ENCODE data around the gene DLG5. TPM values are rescaled to one million over a fixed set of nuclear protein-coding genes. Genes with fewer than 3 reads are reported as not detected.

Gene DLG5
- polyA plus RNA-seq, 1 donor from 2014 or later, result 0.10 TPM

DNA sequence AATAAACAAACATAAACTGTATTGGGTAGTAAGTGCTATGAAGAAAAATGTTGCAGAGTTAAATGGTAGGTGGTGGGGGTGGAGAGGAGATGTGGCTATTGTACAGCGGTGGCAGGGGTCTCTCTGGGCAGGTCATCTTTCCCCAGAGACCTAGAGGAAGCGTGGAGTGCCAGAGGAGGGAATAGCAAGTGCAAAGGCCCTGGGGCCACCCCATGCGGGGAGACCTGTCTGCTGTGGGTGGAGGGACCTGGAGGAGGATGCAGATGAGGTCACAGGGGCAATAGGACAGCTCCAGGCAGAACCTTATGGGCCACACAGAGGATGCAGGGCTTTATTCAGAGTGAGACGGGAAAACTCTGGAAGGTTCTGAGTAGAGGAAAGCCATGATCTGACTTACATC lies 47.5 kb downstream of the DLG5 start:
- Mint-ChIP-seq H3K4me1 (peaks cover 16 to 19% (median 18%) of the 10 kb centered on the region in 3 donors), H3K36me3 (no peaks in the 10 kb centered on the region), H3K27ac (peak overlapping the region in 1 of 3 donors; percentile 6), H3K4me3 (peak overlapping the region in 1 of 4 donors; percentile 48), H3K9me3 (no peaks in the 10 kb centered on the region), H3K27me3 (no peaks in the 10 kb centered on the region)

DNA sequence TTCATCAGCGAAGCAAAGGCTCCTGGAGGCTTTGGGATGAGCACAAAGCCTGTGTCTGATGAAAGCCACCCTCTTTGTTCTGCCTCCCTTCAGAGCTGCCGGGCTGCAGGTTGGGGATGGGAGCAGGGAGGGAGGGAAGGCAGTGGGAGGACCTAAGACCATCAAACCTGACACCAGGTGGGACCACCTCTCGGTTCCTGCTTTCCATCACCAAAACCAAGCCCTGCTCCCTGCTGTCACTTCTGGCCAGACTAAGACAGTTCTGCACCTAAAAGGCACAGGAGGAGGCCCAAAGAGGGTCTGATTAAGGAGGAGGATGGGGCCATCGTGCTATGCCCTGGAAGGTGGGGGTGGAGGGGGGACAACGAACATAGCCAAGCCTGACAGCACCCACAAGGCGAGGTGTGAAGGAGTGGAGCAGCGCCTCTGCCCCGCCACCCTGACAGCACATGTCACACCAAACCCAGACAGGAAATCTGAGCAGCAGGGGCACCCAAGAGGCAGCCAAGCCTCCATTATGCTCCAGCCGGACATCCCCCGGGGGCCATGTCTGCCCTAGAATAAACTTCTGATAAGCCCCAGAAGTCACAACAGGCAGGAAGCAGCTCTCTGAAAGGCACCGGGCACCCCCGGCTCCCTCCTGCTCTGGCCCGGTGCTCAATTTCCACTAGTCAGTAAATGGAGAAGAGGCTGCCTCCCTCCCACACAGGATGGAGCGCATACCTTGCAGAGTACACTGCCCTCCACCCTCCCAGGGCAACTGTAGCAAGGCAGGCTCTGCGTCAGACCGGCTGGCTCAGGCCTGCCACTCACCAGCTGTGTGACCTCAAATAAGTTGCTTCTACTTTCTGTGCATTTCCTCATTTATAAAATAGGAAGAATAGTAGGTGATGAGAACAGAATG lies 48.9 kb downstream of the DLG5 start:
- Mint-ChIP-seq H3K27ac (peak overlapping the region in 2 of 3 donors; percentile 15 to 28), H3K36me3 (no peaks in the 10 kb centered on the region), H3K27me3 (no peaks in the 10 kb centered on the region), H3K9me3 (no peaks in the 10 kb centered on the region), H3K4me3 (peak overlapping the region in 3 of 4 donors; percentile 35 to 76 (median 59)), H3K4me1 (peaks cover 26 to 30% (median 27%) of the 10 kb centered on the region in 3 donors)

DNA sequence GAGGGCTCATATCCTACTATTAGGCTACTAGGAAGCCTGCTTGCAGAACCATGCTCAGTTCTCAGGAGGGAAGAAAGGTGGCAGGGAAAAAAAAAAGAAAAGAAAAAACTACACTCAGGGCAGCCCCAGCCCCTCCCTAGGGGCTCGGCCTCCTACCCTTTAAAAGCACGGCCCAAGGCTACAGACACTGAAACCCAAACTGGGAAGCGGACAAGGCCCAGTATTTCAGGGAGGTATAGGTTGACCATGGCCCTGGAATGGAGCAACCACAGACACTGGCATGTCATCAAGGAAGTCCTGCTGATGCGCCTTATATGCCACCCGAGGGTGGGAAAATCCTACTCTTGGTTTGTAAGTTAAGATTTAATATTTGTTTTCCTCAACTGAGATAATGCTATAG lies 50.8 kb downstream of the DLG5 start:
- Mint-ChIP-seq H3K9me3 (no peaks in the 10 kb centered on the region), H3K27ac (peak overlapping the region in 1 of 3 donors; percentile 61), H3K36me3 (no peaks in the 10 kb centered on the region), H3K27me3 (no peaks in the 10 kb centered on the region), H3K4me3 (no peak overlapping the region), H3K4me1 (peaks cover 26 to 30% (median 27%) of the 10 kb centered on the region in 3 donors)

DNA sequence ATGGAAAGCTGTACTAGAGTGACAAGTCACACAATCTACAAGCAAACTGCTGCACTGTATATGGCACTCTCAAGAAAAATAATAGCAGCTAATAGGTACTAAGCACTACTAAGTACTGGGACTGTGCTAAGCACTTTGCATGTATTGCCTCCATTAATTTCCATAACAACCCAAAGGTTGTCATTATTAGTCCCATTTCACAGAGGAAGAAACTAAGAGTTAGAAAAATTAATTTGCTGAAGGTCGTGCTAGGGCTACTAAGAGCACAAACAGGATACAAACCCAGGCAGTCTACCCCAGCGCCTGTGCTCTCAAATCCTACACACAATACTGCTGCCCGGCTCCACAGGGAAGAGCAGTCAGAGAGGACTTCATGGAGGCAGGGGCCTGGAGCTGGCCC lies 51.7 kb downstream of the DLG5 start:
- peak overlapping the region in 1 of 3 donors; percentile 61 for H3K27ac Mint-ChIP-seq
- no peaks in the 10 kb centered on the region for H3K27me3 Mint-ChIP-seq
- peaks cover 24 to 30% (median 27%) of the 10 kb centered on the region in 3 donors for H3K4me1 Mint-ChIP-seq
- no peaks in the 10 kb centered on the region for H3K9me3 Mint-ChIP-seq
- peaks cover 1% of the 10 kb centered on the region for H3K36me3 Mint-ChIP-seq
- H3K4me3 Mint-ChIP-seq, result peak overlapping the region in 1 of 4 donors; percentile 20

DNA sequence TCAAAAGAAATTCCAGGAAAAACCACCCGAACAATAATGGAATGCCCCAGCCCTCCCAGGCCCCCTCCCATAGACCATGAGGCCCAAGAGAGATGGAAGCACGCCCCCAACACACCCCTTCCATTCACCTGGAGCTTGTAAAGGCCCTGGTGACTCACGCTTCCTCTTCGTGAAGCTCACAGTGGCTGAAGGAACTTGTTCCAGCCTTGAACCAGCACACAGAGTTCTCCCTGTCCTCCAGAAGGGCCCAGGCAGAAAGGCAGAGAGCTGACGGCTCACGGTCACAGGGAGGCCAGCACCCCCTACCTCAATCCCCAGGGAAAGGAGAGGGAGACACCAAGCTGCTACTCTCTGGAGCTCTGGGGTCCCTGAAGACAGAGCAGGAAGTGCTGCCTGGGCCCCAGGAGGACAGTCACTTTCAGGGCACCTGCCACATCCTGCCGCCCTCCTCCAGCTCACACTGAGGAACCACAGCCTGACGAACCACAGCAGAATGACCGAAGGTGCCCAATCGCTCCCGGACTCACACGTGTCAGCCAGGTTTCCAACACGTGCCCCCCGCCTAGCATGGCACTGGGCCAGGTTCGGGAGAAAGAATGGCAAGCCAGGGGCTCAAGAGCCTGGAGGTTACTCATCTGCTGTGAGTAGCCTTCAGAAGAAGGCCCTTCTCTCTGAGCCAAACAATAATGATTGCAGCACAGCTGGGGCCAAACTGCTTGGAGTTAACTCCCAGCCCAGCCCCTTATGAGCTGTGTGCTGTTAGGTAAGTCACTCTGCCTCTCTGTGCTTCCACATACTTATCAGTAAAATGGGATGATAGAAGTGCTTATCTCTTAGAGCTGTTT lies 52.8 kb downstream of the DLG5 start:
- Mint-ChIP-seq H3K4me1 (peaks cover 22 to 29% (median 27%) of the 10 kb centered on the region in 3 donors), H3K27me3 (no peaks in the 10 kb centered on the region), H3K4me3 (peak overlapping the region; percentile 10 to 87 (median 48)), H3K36me3 (peaks cover 1% of the 10 kb centered on the region), H3K27ac (peak overlapping the region; percentile 14 to 94 (median 83)), H3K9me3 (no peaks in the 10 kb centered on the region)

DNA sequence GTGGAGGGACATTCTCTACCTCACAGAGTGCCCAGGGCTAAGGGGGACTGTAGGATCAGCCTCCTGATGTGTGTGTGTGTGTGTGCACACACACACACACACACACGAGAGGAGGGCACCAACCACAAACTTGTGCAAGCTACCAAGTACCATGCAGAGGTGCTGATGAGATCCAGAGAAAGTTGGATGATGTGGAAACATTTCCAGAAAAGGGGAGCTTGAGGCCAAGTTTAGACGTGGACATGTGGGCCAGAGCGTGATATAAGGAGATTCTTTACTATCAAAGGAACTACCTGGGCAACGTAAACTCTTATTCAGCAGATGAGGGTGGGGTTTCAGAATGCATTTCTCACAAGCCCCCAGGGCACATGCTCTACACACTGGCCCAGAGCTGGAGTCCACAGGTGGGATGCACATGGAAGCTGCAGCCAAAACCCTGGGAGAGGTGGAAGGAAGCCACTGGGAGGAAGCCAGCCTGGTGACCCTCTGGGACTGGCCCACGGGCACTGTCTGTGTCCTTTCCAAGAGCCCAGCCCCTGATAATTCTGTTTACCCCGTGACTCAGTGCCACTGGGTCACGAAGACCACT lies 53.5 kb downstream of the DLG5 start:
- H3K4me3 Mint-ChIP-seq, result peak overlapping the region in 2 of 4 donors; percentile 79 to 87
- H3K36me3 Mint-ChIP-seq, result peaks cover 1% of the 10 kb centered on the region
- peaks cover 16 to 23% (median 22%) of the 10 kb centered on the region in 3 donors for H3K4me1 Mint-ChIP-seq
- no peaks in the 10 kb centered on the region for H3K9me3 Mint-ChIP-seq
- H3K27me3 Mint-ChIP-seq, result no peaks in the 10 kb centered on the region
- peak overlapping the region in 2 of 3 donors; percentile 14 to 94 for H3K27ac Mint-ChIP-seq

DNA sequence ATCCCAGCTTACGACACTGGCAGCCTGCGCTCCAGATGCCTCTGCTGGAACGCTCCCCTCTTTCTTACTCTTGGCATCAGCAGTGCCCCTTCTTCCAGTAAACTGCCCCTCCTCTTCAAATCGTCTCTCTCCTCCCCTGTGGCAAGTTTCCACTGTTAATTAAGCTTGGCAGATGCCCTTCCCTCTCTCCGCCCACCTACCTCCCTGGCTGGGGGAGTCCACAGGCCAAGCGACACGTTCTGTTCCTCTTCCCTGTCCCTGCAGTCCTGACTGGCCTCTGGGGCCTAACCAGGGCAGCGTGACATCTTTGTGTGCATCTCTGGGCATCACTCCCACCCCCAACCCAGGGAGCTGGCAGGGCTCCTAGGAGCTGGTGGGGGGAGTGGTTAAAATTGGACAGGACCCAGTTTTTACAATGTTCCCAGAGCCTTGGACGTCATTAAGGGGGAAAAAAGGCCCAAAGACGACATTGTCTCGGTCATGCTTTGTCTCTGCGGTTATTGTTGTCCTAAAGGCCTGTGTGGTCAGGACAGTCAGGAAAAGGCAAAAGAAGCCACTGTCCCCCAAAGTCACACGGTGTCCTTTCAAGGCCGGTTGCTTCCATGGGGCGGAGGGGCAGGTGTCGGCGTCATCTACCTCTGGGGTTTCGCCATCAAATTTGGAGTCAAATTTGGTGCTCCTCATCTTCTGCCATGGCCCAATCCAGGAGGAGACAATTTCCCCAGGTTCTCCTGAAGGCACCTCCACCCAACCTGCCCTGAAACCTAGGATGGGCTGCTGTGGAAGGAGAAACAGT lies 54.2 kb downstream of the DLG5 start:
- Mint-ChIP-seq H3K27ac (no peak overlapping the region), H3K4me3 (no peak overlapping the region), H3K36me3 (peaks cover 1% of the 10 kb centered on the region), H3K9me3 (no peaks in the 10 kb centered on the region), H3K4me1 (peaks cover 10 to 20% (median 16%) of the 10 kb centered on the region in 3 donors), H3K27me3 (no peaks in the 10 kb centered on the region)

DNA sequence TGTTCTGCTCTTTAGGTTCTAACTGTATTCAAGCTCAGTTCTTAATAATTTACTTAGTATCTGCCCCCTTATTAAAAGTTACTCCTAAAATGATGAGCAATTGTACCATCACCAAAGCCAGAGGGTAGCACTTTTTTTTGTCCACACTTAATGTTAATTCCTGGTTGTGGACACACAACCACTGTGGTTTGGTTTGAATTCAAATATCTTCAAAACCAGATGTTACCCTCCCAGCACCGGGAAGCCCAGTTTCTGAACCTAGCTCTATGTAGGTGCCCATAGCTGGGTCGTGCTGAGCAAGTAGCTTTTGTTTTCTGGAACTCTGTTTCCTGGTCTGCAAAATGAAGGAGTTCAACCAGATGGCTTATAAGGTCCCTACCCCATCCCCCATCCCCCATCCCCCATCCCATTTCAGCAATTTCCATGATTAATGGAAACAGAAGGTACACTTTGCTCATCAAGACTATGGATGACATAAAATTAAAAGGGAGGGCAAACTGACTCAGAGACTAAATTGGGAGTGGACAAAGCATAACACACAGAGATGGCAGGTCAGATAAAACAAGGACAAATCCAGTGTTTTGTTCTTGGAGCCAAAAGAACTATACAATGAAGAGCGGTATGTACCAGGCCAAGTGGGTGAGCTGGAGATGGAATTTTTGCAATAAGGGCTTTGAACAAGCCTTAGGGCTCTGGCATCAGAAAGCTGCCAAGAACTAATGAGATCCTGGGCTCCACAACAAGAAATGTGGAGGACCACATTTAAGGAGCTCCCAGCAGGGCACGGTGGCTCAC lies 56.7 kb downstream of the DLG5 start:
- no peaks in the 10 kb centered on the region for H3K27me3 Mint-ChIP-seq
- H3K4me1 Mint-ChIP-seq, result peaks cover 10 to 19% (median 16%) of the 10 kb centered on the region in 3 donors

DNA sequence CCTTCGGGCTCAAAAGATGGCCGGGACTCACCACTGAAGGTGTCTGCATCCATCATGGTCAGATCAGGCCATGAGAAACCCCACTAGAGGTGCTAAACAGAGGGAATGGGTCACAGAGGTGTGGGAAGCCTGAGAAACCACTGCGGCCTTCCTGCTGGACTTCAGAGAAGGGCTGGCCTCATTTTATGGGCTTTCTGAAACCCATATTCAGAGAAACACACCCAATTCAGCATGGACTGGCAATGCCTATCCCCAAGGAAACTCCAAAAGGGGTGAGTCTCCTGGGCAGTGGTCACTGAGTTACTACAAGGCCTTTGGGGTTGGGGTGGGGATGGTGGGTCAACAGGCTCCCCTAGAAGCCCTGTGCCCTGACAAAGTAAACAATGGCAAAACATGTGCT lies 58.0 kb downstream of the DLG5 start:
- peaks cover 1 to 7% (median 6%) of the 10 kb centered on the region in 3 donors for H3K4me1 Mint-ChIP-seq
- no peaks in the 10 kb centered on the region for H3K9me3 Mint-ChIP-seq
- H3K36me3 Mint-ChIP-seq, result peaks cover 1% of the 10 kb centered on the region
- no peak overlapping the region for H3K27ac Mint-ChIP-seq
- no peak overlapping the region for H3K4me3 Mint-ChIP-seq
- no peaks in the 10 kb centered on the region for H3K27me3 Mint-ChIP-seq

More for the DNA sequence above, 56.7 kb downstream of the DLG5 start:
- Mint-ChIP-seq H3K36me3 (peaks cover 1% of the 10 kb centered on the region), H3K9me3 (no peaks in the 10 kb centered on the region), H3K27ac (peak overlapping the region in 1 of 3 donors; percentile 81), H3K4me3 (no peak overlapping the region)

DNA sequence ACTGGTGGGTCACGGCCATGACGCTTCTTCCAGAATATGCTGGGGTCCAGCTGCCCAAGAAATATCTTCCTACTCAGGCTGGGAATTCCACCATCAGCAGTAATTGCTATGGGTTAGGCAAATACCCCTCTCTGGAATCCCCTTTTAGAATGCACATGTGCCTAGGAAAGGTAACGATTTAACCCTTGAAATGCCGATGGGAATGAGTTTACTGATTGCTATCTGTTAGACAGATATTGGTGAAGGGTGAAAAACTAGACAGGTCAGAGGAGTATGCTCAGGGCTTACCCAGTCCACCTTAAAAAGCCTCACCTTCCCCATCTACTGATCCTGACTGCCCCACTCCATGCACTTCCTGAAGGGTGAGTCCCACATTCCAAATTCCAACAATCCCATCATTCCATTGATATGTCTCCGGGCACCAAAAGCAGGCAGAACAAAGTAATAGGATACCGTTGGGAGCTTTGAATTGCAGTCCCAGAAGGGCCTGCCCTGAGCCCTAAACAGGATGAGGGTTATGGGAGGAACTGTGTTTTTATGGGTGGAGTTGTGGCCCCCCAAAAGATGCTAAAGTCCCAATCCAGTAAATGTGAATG lies 59.3 kb downstream of the DLG5 start:
- Mint-ChIP-seq H3K9me3 (no peaks in the 10 kb centered on the region), H3K27ac (no peak overlapping the region), H3K36me3 (peaks cover 1% of the 10 kb centered on the region), H3K4me3 (no peak overlapping the region), H3K4me1 (no peaks in the 10 kb centered on the region), H3K27me3 (no peaks in the 10 kb centered on the region)

DNA sequence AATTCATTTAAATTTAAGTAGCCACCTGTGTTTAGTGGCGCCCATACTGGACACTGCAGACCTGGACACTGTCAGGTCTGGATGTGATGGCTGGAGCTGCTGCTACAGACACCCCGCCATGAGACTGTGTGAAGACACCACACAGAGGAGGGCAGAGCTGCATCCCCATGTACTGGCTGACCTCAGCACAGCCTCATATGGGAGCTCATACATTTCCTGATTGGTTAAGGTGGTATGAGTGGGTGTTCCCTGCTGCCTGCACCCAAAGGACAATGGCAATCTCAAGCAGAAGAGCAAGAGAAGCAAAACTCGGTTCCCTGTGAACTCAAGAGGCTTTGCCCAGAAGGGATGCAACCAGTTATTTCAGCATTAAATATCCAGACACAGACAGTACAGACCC lies 60.0 kb downstream of the DLG5 start:
- Mint-ChIP-seq H3K9me3 (no peaks in the 10 kb centered on the region), H3K27me3 (no peaks in the 10 kb centered on the region), H3K36me3 (peaks cover 1% of the 10 kb centered on the region), H3K27ac (no peak overlapping the region), H3K4me3 (peak overlapping the region in 1 of 4 donors; percentile 9), H3K4me1 (no peaks in the 10 kb centered on the region)

DNA sequence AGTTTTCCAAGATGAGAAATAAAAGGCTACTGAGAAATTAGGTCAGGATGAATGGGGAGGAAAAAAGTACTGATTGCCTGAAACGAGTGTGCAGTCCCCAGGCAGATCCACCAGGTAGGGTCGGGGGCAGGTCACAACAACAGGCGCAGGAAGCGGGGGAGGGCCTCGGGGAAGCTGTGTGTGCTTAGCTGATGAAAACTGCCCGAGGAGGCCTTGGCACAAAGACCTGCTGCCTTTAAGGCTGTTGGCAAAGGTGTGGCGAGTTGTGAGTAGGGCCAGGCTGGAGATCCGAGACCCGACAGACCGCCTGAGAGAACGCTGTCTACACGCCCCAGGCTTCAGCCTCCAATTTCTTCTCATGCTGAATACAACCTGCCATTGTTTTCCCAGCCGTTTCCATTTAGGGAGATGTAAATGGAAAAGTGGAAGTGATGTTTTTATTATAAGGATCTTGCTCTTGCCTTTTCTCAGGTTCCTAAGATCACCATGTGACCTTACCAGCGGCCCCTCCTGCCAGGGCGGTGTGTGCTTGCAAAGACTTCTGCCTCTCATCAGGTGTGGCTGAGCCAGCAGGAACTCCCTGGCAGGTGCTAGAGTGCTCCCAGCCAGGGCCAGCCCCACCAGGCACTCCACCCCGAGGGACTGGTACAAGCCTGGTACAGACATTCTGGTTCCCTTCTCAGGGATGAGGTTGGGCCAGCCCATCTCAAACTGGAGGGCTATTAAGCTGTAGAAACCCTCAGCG lies 60.8 kb downstream of the DLG5 start:
- H3K27me3 Mint-ChIP-seq, result no peaks in the 10 kb centered on the region
- H3K4me1 Mint-ChIP-seq, result no peaks in the 10 kb centered on the region
- H3K36me3 Mint-ChIP-seq, result peaks cover 3% of the 10 kb centered on the region
- no peak overlapping the region for H3K4me3 Mint-ChIP-seq
- no peaks in the 10 kb centered on the region for H3K9me3 Mint-ChIP-seq
- H3K27ac Mint-ChIP-seq, result no peak overlapping the region

All from IgD-negative memory B cell (primary cell).